K562 (cell line): ENCODE results near the gene CFAP69. TPM values are rescaled to one million over a fixed set of nuclear protein-coding genes. Genes with fewer than 3 reads are reported as not detected.

ENCODE experiments used
- CBFA2T3 ChIP-seq: fragments of 450-650 bp; IDR thresholded peaks from 2 replicates; pipeline ENCODE4 v1.6.1; 2017
- EP400 ChIP-seq: fragments of 450-650 bp; IDR thresholded peaks from 2 replicates; pipeline ENCODE4 v1.6.1; 2017; ENCODE audit warnings: antibody characterized with exemption, mild to moderate bottlenecking, moderate library complexity
- HLTF ChIP-seq: fragments of 450-650 bp; IDR thresholded peaks from 2 replicates; pipeline ENCODE4 v1.6.1; 2016
- HNRNPK ChIP-seq: fragments of 200-400 bp; formaldehyde crosslinking; IDR thresholded peaks from one replicate; pipeline ENCODE4 v1.6.1; 2018; ENCODE audit warnings: mild to moderate bottlenecking, low read depth, low read length; ENCODE audit not compliant: poor library complexity, severe bottlenecking
- MAZ ChIP-seq, 2 experiments: fragments of 450-650 bp in 1 of 2; sonication (generic) in 1 of 2; formaldehyde crosslinking; IDR thresholded peaks in 1 of 2; conservative IDR thresholded peaks in 1 of 2; 2 replicates each; pipeline versions ENCODE4 v1.4.0 to v1.5.0; 2020; ENCODE audit warnings: mild to moderate bottlenecking in 1 of 2, missing genetic modification reagents in 1 of 2
- POLR2H ChIP-seq: IDR thresholded peaks from 2 replicates; pipeline ENCODE4 v1.6.1; 2016; ENCODE audit warnings: missing genetic modification characterization, low read depth, mild to moderate bottlenecking, control low read depth, missing compliant biosample characterization, moderate library complexity
- STAG1 ChIP-seq: sonication (generic); formaldehyde crosslinking; IDR thresholded peaks from 2 replicates; pipeline ENCODE4 v1.5.0; 2020; ENCODE audit warnings: missing genetic modification reagents, borderline replicate concordance
- TEAD4 ChIP-seq, 2 experiments: sonication (generic) in 1 of 2; formaldehyde crosslinking in 1 of 2; IDR thresholded peaks; 2 replicates each; pipeline versions ENCODE4 v1.6.1 to v1.8.0; 2012 to 2022; ENCODE audit warnings: borderline replicate concordance in 1 of 2, inconsistent platforms in 1 of 2, low read length in 1 of 2, mild to moderate bottlenecking in 1 of 2, missing genetic modification reagents in 1 of 2
- ZBTB17 ChIP-seq: fragments of 450-650 bp; formaldehyde crosslinking; IDR thresholded peaks from 2 replicates; pipeline ENCODE4 v1.4.0; 2020; ENCODE audit warnings: mild to moderate bottlenecking
- ZNF174 ChIP-seq: fragments of 250-450 bp; sonication (Bioruptor Pico); IDR thresholded peaks from 2 replicates; pipeline ENCODE4 v1.4.0; 2020; ENCODE audit warnings: mild to moderate bottlenecking
- ZNF41 ChIP-seq: fragments of 250-450 bp; sonication (Bioruptor Pico); conservative IDR thresholded peaks from 2 replicates; pipeline ENCODE4 v1.4.0; 2020; ENCODE audit warnings: mild to moderate bottlenecking
- polyA plus RNA-seq, 8 experiments: library from polyadenylated mRNA; depleted of rRNA in 4 of 8; stranded (reverse) in 5 of 8; unstranded in 3 of 8; fragments of >200 nt; fragmentation: Nextera tagmentation in 2 of 8; fragmentation: Illumina TruSeq in 1 of 8; extraction: Ambion mirVana in 2 of 8; extraction: Trizol in 1 of 8; gene quantifications; 2 replicates each; pipeline versions ENCODE4 v1.2.1 to v1.2.3, GENCODE V29; 2011 to 2014; ENCODE audit warnings: inconsistent platforms in 1 of 8, missing spikeins in 1 of 8
- total RNA-seq, 7 experiments: library from RNA; depleted of rRNA in 6 of 7; stranded (reverse); fragments of >200 nt in 6 of 7; fragmentation: Illumina TruSeq in 2 of 7; extraction: Trizol in 2 of 7; gene quantifications; 2 replicates each; pipeline versions ENCODE4 v1.2.1 to v1.2.3, GENCODE V29; 2011 to 2021; ENCODE audit warnings: low replicate concordance in 1 of 7
- TF ChIP-seq, protein P1 (sequence below): fragments of 450-650 bp; IDR thresholded peaks from 2 replicates; pipeline ENCODE4 v1.6.1; 2018; ENCODE audit not compliant: partially characterized antibody
- TF ChIP-seq, protein P2 (sequence below): conservative IDR thresholded peaks from 2 replicates; pipeline ENCODE4 v1.6.1; 2011; ENCODE audit warnings: low read depth, mild to moderate bottlenecking, low read length; ENCODE audit not compliant: control insufficient read depth

Gene CFAP69
- total and polyA plus RNA-seq, 9 of the 15 experiments (the other 6 are each of a cell fraction or from before 2014, with no cell fraction given): 0.24 to 5.1 (median 1.7) TPM

DNA sequence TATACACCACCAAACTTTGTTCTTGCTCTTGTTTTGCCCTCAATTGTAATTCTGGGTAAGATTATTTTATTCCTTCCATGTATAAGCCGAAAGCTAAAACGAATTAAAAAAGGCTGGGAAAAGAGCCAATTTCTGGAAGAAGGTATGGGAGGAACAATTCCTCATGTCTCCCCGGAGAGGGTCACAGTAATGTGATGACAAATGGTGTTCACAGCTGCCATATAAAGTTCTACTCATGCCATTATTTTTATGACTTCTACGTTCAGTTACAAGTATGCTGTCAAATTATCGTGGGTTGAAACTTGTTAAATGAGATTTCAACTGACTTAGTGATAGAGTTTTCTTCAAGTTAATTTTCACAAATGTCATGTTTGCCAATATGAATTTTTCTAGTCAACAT, 12.5 kb upstream of the CFAP69 start (continued):
- TF ChIP-seq POLR2H (tag) (no peak), HLTF (no peak), ZBTB17 (no peak), HNRNPK (no peak), CBFA2T3 (no peak), STAG1 (CRISPR knock-in tag) (no peak), ZNF41 (CRISPR knock-in tag) (no peak), MAZ (CRISPR knock-in tag; conservative IDR thresholded peaks at IDR 0.05 in 1 of 2, IDR thresholded peaks at IDR 0.05 in 1 of 2) (no peak), ZNF174 (CRISPR knock-in tag) (no peak), EP400 (no peak), TEAD4 (IDR thresholded peaks at IDR 0.05; ENCODE audit: low read length) (no peak), TEAD4 (CRISPR knock-in tag; IDR thresholded peaks at IDR 0.05; ENCODE audit: borderline replicate concordance) (no peak)
- TF ChIP-seq, protein P1, sequence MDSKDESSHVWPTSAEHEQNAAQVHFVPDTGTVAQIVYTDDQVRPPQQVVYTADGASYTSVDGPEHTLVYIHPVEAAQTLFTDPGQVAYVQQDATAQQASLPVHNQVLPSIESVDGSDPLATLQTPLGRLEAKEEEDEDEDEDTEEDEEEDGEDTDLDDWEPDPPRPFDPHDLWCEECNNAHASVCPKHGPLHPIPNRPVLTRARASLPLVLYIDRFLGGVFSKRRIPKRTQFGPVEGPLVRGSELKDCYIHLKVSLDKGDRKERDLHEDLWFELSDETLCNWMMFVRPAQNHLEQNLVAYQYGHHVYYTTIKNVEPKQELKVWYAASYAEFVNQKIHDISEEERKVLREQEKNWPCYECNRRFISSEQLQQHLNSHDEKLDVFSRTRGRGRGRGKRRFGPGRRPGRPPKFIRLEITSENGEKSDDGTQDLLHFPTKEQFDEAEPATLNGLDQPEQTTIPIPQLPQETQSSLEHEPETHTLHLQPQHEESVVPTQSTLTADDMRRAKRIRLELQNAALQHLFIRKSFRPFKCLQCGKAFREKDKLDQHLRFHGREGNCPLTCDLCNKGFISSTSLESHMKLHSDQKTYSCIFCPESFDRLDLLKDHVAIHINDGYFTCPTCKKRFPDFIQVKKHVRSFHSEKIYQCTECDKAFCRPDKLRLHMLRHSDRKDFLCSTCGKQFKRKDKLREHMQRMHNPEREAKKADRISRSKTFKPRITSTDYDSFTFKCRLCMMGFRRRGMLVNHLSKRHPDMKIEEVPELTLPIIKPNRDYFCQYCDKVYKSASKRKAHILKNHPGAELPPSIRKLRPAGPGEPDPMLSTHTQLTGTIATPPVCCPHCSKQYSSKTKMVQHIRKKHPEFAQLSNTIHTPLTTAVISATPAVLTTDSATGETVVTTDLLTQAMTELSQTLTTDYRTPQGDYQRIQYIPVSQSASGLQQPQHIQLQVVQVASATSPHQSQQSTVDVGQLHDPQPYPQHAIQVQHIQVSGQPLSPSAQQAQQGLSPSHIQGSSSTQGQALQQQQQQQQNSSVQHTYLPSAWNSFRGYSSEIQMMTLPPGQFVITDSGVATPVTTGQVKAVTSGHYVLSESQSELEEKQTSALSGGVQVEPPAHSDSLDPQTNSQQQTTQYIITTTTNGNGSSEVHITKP: no peak
- TF ChIP-seq, protein P2, sequence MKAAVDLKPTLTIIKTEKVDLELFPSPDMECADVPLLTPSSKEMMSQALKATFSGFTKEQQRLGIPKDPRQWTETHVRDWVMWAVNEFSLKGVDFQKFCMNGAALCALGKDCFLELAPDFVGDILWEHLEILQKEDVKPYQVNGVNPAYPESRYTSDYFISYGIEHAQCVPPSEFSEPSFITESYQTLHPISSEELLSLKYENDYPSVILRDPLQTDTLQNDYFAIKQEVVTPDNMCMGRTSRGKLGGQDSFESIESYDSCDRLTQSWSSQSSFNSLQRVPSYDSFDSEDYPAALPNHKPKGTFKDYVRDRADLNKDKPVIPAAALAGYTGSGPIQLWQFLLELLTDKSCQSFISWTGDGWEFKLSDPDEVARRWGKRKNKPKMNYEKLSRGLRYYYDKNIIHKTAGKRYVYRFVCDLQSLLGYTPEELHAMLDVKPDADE: no peak
- TF ChIP-seq, all 486 proteins: peak for 0
